ENCODE results near the gene KSR1. TPM values are rescaled to one million over a fixed set of nuclear protein-coding genes. Genes with fewer than 3 reads are reported as not detected.
A peak's percentile ranks its signal among the peaks of the same experiment; 100 is the strongest.

The KSR1 gene
- total and polyA plus RNA-seq, 9 of the 15 experiments (the other 6 are each of a cell fraction or from before 2014, with no cell fraction given) = 1.4 to 51.7 (median 18.4) TPM

DNA sequence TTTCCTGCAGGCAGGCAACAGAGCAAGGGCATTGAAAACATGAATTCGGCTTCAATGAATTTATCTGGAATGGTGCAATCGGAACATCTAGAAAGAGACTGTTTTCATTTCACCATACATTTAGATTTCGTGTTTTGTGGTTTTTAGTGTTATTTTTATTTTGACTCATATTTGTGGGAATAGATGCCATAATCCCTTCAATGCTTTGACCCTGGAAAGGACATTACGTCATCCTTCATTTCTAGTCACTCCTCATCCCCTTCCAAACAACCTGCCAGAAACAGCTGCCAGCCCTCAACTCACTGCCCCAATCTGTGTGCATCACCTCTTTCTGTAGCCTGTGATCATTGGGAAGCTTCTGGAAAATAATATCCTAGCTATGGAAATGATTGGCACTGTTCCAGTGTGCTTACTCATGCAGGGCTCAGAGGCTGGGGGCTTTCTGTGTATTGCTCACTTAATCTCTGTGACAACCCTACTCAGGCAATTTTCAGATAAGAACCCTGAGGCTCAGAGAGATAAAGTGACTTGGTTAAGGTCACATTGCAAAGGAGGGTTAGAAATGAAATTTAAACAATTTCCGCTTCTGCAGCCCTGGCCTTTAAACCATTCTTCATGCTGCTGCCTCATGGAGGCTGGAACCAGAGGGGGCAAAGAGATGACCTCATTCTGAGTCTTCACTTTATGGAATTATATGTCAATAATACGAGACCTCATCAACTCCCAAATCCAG lies 9.5 kb upstream of the KSR1 start (continued):
- TF ChIP-seq ZNF224 (CRISPR knock-in tag; IDR thresholded peaks at IDR 0.05) (no peak), TOE1 (IDR thresholded peaks at IDR 0.05; ENCODE audit: borderline replicate concordance) (peak; percentile 26; the same call in 1 of the 2 replicates), TOE1 (CRISPR knock-in tag; IDR thresholded peaks at IDR 0.05; ENCODE audit: borderline replicate concordance, low read depth) (no peak), DMBX1 (CRISPR knock-in tag; IDR thresholded peaks at IDR 0.05; ENCODE audit: borderline replicate concordance) (peak; percentile 68), DDX20 (tag; IDR thresholded peaks at IDR 0.05; ENCODE audit: low read depth) (no peak), TCF7L2 (IDR thresholded peaks at IDR 0.05; ENCODE audit: low read depth, low read length) (no peak), ZNF133 (CRISPR knock-in tag; IDR thresholded peaks at IDR 0.05) (no peak), PCBP1 (IDR thresholded peaks at IDR 0.05; ENCODE audit: low read depth, low read length, poor library complexity, severe bottlenecking) (no peak), RAD21 (CRISPR knock-in tag; conservative IDR thresholded peaks at IDR 0.05 in 1 of 2, IDR thresholded peaks at IDR 0.05 in 1 of 2) (no peak)
- TF ChIP-seq, protein P1, sequence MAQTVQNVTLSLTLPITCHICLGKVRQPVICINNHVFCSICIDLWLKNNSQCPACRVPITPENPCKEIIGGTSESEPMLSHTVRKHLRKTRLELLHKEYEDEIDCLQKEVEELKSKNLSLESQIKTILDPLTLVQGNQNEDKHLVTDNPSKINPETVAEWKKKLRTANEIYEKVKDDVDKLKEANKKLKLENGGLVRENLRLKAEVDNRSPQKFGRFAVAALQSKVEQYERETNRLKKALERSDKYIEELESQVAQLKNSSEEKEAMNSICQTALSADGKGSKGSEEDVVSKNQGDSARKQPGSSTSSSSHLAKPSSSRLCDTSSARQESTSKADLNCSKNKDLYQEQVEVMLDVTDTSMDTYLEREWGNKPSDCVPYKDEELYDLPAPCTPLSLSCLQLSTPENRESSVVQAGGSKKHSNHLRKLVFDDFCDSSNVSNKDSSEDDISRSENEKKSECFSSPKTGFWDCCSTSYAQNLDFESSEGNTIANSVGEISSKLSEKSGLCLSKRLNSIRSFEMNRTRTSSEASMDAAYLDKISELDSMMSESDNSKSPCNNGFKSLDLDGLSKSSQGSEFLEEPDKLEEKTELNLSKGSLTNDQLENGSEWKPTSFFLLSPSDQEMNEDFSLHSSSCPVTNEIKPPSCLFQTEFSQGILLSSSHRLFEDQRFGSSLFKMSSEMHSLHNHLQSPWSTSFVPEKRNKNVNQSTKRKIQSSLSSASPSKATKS (CRISPR knock-in tag; IDR thresholded peaks at IDR 0.05) = no peak
- TF ChIP-seq, protein P2, sequence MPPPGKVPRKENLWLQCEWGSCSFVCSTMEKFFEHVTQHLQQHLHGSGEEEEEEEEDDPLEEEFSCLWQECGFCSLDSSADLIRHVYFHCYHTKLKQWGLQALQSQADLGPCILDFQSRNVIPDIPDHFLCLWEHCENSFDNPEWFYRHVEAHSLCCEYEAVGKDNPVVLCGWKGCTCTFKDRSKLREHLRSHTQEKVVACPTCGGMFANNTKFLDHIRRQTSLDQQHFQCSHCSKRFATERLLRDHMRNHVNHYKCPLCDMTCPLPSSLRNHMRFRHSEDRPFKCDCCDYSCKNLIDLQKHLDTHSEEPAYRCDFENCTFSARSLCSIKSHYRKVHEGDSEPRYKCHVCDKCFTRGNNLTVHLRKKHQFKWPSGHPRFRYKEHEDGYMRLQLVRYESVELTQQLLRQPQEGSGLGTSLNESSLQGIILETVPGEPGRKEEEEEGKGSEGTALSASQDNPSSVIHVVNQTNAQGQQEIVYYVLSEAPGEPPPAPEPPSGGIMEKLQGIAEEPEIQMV (tag; conservative IDR thresholded peaks at IDR 0.05; ENCODE audit: low read depth) = no peak
- TF ChIP-seq, protein P3, sequence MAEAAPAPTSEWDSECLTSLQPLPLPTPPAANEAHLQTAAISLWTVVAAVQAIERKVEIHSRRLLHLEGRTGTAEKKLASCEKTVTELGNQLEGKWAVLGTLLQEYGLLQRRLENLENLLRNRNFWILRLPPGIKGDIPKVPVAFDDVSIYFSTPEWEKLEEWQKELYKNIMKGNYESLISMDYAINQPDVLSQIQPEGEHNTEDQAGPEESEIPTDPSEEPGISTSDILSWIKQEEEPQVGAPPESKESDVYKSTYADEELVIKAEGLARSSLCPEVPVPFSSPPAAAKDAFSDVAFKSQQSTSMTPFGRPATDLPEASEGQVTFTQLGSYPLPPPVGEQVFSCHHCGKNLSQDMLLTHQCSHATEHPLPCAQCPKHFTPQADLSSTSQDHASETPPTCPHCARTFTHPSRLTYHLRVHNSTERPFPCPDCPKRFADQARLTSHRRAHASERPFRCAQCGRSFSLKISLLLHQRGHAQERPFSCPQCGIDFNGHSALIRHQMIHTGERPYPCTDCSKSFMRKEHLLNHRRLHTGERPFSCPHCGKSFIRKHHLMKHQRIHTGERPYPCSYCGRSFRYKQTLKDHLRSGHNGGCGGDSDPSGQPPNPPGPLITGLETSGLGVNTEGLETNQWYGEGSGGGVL (CRISPR knock-in tag; IDR thresholded peaks at IDR 0.05) = no peak
- TF ChIP-seq, protein P4, sequence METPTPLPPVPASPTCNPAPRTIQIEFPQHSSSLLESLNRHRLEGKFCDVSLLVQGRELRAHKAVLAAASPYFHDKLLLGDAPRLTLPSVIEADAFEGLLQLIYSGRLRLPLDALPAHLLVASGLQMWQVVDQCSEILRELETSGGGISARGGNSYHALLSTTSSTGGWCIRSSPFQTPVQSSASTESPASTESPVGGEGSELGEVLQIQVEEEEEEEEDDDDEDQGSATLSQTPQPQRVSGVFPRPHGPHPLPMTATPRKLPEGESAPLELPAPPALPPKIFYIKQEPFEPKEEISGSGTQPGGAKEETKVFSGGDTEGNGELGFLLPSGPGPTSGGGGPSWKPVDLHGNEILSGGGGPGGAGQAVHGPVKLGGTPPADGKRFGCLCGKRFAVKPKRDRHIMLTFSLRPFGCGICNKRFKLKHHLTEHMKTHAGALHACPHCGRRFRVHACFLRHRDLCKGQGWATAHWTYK (CRISPR knock-in tag; IDR thresholded peaks at IDR 0.05) = no peak
- TF ChIP-seq, protein P5, sequence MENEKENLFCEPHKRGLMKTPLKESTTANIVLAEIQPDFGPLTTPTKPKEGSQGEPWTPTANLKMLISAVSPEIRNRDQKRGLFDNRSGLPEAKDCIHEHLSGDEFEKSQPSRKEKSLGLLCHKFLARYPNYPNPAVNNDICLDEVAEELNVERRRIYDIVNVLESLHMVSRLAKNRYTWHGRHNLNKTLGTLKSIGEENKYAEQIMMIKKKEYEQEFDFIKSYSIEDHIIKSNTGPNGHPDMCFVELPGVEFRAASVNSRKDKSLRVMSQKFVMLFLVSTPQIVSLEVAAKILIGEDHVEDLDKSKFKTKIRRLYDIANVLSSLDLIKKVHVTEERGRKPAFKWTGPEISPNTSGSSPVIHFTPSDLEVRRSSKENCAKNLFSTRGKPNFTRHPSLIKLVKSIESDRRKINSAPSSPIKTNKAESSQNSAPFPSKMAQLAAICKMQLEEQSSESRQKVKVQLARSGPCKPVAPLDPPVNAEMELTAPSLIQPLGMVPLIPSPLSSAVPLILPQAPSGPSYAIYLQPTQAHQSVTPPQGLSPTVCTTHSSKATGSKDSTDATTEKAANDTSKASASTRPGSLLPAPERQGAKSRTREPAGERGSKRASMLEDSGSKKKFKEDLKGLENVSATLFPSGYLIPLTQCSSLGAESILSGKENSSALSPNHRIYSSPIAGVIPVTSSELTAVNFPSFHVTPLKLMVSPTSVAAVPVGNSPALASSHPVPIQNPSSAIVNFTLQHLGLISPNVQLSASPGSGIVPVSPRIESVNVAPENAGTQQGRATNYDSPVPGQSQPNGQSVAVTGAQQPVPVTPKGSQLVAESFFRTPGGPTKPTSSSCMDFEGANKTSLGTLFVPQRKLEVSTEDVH (IDR thresholded peaks at IDR 0.05; ENCODE audit: low read depth, partially characterized antibody) = peak; percentile 31
